ENCODE measurements around the gene HELQ. TPM values are rescaled to one million over a fixed set of nuclear protein-coding genes. Genes with fewer than 3 reads are reported as not detected.
A peak's percentile ranks its signal among the peaks of the same experiment; 100 is the strongest.

HELQ gene
- total RNA-seq, 2 experiments from 2014 or later, result 14.0 to 16.2 TPM

DNA sequence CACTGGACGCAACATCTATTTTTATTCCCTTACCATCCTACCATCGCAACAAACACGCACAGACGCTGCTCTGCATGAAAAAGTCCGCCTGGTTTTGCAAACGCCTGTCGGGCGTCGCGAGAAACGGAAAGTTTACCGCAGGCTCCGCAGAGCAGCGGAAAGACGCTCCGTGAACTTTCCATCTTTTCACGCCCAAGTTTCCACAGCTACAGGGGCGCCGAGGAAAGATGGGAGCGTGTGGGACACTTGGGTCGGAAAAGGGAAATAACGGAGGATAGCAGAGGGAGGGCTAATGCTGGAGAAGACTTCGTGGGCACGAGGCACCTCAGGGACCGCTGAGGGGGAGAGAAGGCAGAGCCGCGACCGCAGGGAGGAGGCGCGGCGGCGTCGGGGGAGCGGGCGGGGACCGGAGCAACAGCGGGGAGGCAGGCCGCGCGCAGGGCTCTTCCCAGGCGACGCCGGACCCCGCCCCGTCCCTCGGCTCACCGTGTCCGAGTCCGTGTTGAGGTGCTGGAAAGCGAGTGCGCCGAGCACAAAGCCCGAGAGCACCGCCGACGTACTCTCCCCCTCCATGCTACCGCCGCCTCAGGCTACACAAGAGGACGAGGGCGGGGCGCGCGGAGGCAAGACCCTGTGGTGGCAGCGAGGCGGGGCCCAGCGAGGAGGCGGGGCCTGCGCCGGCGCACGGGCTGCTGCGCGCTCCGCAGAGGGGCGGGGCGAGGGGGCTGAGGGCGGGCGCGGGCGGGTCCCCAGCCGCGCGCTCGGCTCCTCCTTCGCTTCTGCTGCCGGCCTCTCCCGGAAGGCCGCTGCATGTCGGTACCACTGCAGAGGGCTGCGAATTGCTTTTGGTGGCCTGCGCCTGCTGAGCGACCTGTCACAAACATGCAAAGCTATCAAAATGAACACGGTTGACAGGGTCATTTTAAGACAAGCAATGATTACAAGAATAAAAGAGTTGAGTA, 29.2 kb upstream of the HELQ start, which contains the start of gene ABRAXAS1:
Gene ABRAXAS1 (minus strand): TSS at position 601 of the 962 bp plus-strand sequence. CDS start 28 bp downstream, at position 573.
- ChIA-PET CTCF (interaction anchor here (1.1 to 1.6 kb wide), 2 partner anchors 16 to 59 kb away, joined by 4 read pairs; no protein-coding TSS in a partner anchor), POLR2A (interaction anchor here (0.6 kb wide), 1 partner anchor 170 kb away, joined by 3 read pairs; no protein-coding TSS in a partner anchor)
- Mint-ChIP-seq H3K36me3 (ENCODE audit: low read depth) (peaks cover 4% of the 10 kb centered on the region), H3K4me3 (peak within 1 kb of the TSS; percentile 97), H3K4me1 (peaks cover 29% of the 10 kb centered on the region), H3K27me3 (no peaks in the 10 kb centered on the region), H3K27ac (peak within 1 kb of the TSS; percentile 95), H3K9me3 (no peaks in the 10 kb centered on the region)
- peak; percentile 95 for DNase-seq

DNA sequence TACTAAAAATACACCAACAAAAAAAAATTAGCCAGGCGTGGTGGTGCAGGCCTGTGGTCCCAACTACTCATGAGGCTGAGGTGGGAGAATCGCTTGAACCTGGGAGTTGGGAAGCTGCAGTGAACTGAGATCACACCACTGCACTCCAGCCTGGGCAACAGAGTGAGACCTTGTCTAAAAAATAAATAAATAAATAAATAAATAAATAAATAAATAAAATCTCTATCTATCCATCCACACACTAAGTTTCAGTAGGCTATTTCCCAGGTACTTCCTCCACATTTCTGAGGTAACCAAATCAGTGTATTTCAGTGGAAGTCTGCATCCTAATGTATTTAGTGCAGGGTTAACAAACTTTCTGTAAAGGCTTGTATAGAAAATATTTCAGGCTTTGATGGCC, 18.3 kb upstream of the HELQ start:
- POLR2A ChIA-PET, result no interaction called here
- Mint-ChIP-seq H3K9me3 (no peaks in the 10 kb centered on the region), H3K4me1 (peaks cover 4% of the 10 kb centered on the region), H3K36me3 (ENCODE audit: low read depth) (peaks cover 15% of the 10 kb centered on the region), H3K4me3 (no peak overlapping the region), H3K27me3 (no peaks in the 10 kb centered on the region), H3K27ac (no peak overlapping the region)
- CTCF ChIA-PET, result interaction anchor here (0.7 kb wide), 1 partner anchor 319 kb away, joined by 3 read pairs; no protein-coding TSS in a partner anchor
- DNase-seq, result no peak

DNA sequence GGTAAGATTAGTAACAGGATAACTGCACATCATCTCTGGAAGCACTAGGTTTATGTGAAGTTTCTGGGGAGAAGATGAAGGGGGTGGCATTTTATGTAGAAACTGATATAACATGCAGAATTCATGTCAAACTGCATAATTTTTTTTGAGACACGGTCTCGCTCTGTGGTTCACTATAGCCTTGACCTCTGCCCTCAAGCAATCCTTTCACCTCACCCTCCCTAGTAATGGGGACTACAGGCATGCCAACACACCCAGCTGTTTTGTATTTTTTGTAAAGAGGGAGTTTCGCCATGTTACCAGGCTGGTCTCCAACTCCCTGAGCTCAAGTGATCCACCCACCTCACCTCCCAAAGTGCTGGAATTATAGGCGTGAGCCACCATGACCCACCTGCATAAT, 17.8 kb upstream of the HELQ start:
- DNase-seq, result no peak
- Mint-ChIP-seq H3K27ac (no peak overlapping the region), H3K27me3 (no peaks in the 10 kb centered on the region), H3K36me3 (ENCODE audit: low read depth) (peaks cover 16% of the 10 kb centered on the region), H3K4me3 (no peak overlapping the region), H3K9me3 (no peaks in the 10 kb centered on the region), H3K4me1 (peaks cover 4% of the 10 kb centered on the region)
- ChIA-PET POLR2A (no interaction called here), CTCF (no interaction called here)

DNA sequence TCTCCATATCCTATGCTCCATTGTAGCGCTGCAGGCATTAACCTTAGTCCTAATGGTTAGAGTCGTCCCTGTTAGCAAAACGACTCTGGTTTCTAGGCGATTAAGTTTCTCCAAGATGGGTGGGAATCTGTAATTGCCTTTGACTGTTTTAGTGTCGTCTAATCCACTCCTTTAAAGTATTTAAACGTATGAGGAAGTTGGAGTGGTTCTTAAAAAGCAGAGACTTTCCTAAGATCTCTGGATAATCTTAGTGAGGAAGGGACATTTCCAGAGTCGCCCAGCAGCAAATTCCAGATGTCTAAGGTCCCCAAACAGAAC, 520 bp upstream of the HELQ start:
- no peak for DNase-seq
- Mint-ChIP-seq H3K9me3 (no peaks in the 10 kb centered on the region), H3K4me3 (peak overlapping the region; percentile 100), H3K36me3 (ENCODE audit: low read depth) (peaks cover 51% of the 10 kb centered on the region), H3K27me3 (no peaks in the 10 kb centered on the region), H3K4me1 (peaks cover 44% of the 10 kb centered on the region), H3K27ac (peak overlapping the region; percentile 100)
- POLR2A ChIA-PET, result no interaction called here
- CTCF ChIA-PET, result no interaction called here

DNA sequence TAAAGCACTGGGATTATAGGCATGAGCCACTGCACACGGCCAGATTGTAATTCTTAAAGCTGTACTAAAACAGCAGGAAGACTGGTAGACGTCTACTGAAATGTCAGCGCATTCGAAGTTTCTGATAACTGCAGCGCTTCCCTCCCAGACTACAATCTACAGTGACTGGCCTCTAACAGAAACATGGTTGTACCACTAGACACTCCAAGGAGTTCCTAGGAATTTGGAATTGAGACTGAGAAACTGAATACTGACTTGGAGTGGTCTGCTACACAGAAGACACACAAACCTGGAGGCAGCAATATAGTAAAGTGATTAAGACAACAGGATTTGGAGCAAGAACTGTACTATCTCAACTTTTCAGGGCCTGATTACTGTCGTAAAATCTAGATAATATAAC, 937 bp downstream of the HELQ start:
- ChIA-PET POLR2A (no interaction called here), CTCF (interaction anchor here (0.8 to 1.5 kb wide), 5 partner anchors 9 to 185 kb away, joined by 3 read pairs; no protein-coding TSS in a partner anchor)
- Mint-ChIP-seq H3K4me1 (peaks cover 42% of the 10 kb centered on the region), H3K36me3 (ENCODE audit: low read depth) (peaks cover 53% of the 10 kb centered on the region), H3K9me3 (no peaks in the 10 kb centered on the region), H3K4me3 (peak overlapping the region; percentile 100), H3K27me3 (no peaks in the 10 kb centered on the region), H3K27ac (peak overlapping the region; percentile 100)
- no peak for DNase-seq

DNA sequence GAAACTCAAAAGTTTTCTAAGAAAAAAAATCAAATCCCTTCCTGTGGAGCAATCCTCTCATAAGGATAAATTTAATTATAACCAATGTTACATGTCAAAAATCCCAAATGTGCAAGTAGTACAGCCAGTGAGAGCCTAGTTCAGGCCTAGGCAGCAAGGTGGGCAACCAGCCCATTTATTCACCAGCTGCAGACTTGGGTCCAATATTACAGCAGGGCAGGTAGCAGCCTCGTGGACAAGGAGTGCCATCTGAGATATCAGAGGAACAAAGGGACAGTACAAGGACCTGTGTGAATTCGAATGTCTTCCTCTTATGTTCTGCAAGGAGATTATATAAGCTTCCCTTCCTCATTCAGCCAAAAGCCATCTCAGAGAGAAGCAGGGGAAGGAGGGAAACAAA, 6.6 kb downstream of the HELQ start:
- DNase-seq, result no peak
- H3K27me3 Mint-ChIP-seq, result no peaks in the 10 kb centered on the region
- H3K4me1 Mint-ChIP-seq, result peaks cover 13% of the 10 kb centered on the region
- no peaks in the 10 kb centered on the region for H3K9me3 Mint-ChIP-seq
- H3K36me3 Mint-ChIP-seq (ENCODE audit: low read depth), result peaks cover 38% of the 10 kb centered on the region
- POLR2A ChIA-PET, result no interaction called here
- H3K4me3 Mint-ChIP-seq, result no peak overlapping the region
- H3K27ac Mint-ChIP-seq, result no peak overlapping the region
- CTCF ChIA-PET, result no interaction called here

DNA sequence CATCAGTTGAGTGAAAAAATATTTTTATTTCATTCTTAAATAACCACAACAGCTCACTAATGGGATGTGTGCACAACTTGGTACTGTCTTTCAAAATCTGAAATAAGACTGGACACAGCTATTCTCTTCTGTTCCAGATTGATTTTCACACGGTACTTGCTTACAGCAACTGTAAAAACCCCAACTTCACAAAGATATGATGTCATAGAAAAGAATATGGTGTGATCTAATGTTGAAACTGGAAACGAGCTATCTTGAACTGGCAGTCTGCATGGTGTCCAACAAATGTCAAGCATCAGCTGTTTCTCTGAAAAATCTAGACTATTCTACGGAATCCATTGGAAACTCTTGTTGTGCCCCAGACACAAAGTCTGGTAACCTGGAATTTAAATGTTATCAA, 14.7 kb downstream of the HELQ start:
- H3K9me3 Mint-ChIP-seq, result no peaks in the 10 kb centered on the region

DNA sequence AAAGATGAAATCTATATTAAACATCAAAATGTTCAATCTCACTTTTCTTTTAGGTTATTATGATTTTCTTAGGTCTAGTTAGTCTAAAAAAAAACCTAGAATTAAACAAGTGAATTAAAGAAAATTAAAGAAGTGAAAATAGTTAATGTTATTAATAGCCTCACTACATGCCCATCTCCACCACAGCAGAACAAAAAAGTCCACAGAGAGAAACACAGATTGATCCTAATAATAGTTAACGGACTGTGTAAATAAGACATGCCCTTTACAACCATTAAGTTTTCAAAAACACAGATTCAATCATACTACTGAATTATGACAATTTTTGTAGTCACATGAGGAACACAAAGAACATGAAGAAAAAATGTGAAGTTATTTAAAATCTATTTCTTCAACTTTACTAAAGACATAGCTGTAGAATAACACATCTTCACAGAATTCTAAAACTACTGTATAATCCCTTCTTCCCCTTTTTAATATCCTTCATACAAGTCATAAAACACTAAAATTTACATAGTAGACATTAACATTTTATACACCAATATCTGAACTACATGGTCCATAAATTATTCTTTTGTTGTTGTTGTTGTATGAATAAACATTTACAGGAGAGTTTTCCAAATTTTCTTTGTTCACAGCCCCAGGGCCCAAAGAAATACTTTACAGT, 15.3 kb downstream of the HELQ start:
- Mint-ChIP-seq H3K4me1 (no peaks in the 10 kb centered on the region), H3K9me3 (no peaks in the 10 kb centered on the region), H3K27me3 (no peaks in the 10 kb centered on the region), H3K27ac (no peak overlapping the region), H3K4me3 (no peak overlapping the region), H3K36me3 (ENCODE audit: low read depth) (peaks cover 39% of the 10 kb centered on the region)
- POLR2A ChIA-PET, result no interaction called here
- DNase-seq, result no peak
- CTCF ChIA-PET, result no interaction called here

More for the DNA sequence above, 14.7 kb downstream of the HELQ start:
- ChIA-PET CTCF (no interaction called here), POLR2A (no interaction called here)
- no peak overlapping the region for H3K27ac Mint-ChIP-seq
- H3K4me3 Mint-ChIP-seq, result no peak overlapping the region
- no peak for DNase-seq
- H3K27me3 Mint-ChIP-seq, result no peaks in the 10 kb centered on the region
- H3K4me1 Mint-ChIP-seq, result no peaks in the 10 kb centered on the region
- H3K36me3 Mint-ChIP-seq (ENCODE audit: low read depth), result peaks cover 38% of the 10 kb centered on the region

DNA sequence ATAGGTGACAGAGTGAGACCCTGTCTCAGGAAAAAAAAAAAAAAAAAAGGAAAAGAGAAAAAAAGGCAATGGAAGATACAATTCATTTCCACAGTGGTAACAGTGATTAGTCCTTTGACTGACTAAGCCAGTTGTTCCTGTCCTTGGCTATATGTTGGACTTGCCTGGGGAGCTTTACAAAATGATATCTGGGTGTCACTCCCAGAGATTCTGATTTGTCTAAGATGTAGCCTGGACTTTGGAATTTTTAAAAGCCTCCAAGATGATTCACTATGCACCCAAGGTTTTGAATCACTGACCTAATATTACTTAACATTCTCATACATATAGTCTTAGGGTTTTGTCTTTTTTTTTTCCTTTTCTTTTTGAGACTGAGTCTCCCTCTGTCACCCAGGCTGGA, 16.9 kb downstream of the HELQ start:
- POLR2A ChIA-PET, result no interaction called here
- no peaks in the 10 kb centered on the region for H3K9me3 Mint-ChIP-seq

DNA sequence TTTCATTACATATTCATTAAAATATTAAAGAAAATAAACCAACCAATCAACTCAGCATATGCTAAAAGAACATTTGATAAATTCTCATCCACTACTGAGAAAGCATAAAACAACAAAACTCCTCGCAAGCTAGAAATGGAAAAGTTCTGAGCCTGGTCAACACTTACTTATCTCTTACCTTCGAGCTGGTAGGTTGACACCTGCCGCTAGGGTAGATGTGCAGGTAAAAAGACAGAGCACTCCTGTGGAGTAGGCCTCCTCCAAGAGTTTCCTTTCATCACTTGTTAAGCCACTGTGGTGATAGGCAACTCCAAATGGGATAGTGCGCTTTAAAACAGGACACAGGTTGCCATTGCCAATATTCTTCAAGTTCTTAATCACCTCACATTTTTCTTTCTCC, 18.9 kb downstream of the HELQ start:
- ChIA-PET POLR2A (no interaction called here), CTCF (interaction anchor here (1.2 kb wide), 1 partner anchor 27 kb away, joined by 4 read pairs; no protein-coding TSS in a partner anchor)
- H3K4me1 Mint-ChIP-seq, result no peaks in the 10 kb centered on the region
- no peak for DNase-seq
- no peaks in the 10 kb centered on the region for H3K27me3 Mint-ChIP-seq
- no peak overlapping the region for H3K27ac Mint-ChIP-seq
- H3K36me3 Mint-ChIP-seq (ENCODE audit: low read depth), result peaks cover 28% of the 10 kb centered on the region
- no peaks in the 10 kb centered on the region for H3K9me3 Mint-ChIP-seq
- H3K4me3 Mint-ChIP-seq, result no peak overlapping the region

More for the DNA sequence above, 16.9 kb downstream of the HELQ start:
- DNase-seq, result no peak
- no peak overlapping the region for H3K27ac Mint-ChIP-seq
- H3K27me3 Mint-ChIP-seq, result no peaks in the 10 kb centered on the region
- peaks cover 34% of the 10 kb centered on the region for H3K36me3 Mint-ChIP-seq (ENCODE audit: low read depth)
- H3K4me3 Mint-ChIP-seq, result no peak overlapping the region
- CTCF ChIA-PET, result interaction anchor here (0.5 to 0.9 kb wide), 3 partner anchors 17 to 1663 kb away, joined by 3 to 6 read pairs (median 4); partner anchors contain the start of gene HELQ
- H3K4me1 Mint-ChIP-seq, result no peaks in the 10 kb centered on the region

DNA sequence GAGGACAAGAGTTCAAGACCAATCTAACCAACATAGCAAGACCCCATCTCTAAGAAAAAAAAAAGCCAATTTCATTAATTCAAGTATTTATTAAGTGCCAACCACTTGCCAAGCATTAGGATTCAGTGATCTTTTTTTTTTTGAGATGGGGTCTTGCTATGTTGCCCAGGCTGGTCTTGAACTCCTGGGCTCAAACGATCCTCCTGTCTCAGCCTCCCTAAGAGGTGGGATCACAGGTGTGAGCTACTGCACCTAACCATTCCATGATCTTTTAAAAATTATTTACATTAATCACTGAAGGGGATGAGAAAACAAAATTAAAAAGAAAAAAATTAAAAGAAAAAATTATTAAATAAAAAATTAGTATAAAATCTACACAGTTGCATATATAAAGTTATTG, 24.4 kb downstream of the HELQ start:
- Mint-ChIP-seq H3K27me3 (no peaks in the 10 kb centered on the region), H3K36me3 (ENCODE audit: low read depth) (peaks cover 25% of the 10 kb centered on the region), H3K4me3 (no peak overlapping the region), H3K27ac (no peak overlapping the region), H3K4me1 (peaks cover 2% of the 10 kb centered on the region), H3K9me3 (no peaks in the 10 kb centered on the region)
- POLR2A ChIA-PET, result no interaction called here
- CTCF ChIA-PET, result no interaction called here
- no peak for DNase-seq

DNA sequence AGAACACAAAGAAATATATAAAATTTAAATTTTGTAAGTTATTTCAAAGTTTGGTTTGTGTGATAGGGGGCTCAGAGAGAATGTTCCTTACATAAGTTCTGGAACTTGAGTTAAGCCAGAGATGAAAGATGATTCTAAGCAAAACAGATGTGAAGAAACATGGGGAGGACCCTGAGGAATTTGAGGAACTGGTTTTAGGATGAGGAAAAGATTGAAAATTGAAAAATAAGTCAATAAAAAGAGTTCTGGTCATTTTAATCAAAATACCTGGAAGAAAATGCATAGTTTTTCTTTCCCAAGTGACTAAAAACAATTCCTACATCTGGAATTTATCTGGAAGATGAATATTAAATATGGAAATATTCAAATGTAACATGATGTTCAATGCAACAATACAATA, 37.4 kb downstream of the HELQ start:
- POLR2A ChIA-PET, result no interaction called here
- no peaks in the 10 kb centered on the region for H3K9me3 Mint-ChIP-seq
- DNase-seq, result no peak
- no peak overlapping the region for H3K4me3 Mint-ChIP-seq
- peaks cover 4% of the 10 kb centered on the region for H3K4me1 Mint-ChIP-seq
- H3K36me3 Mint-ChIP-seq (ENCODE audit: low read depth), result peaks cover 35% of the 10 kb centered on the region
- no peaks in the 10 kb centered on the region for H3K27me3 Mint-ChIP-seq
- CTCF ChIA-PET, result interaction anchor here (0.6 to 1.7 kb wide), 3 partner anchors 48 to 591 kb away, joined by 3 to 5 read pairs (median 3); no protein-coding TSS in a partner anchor
- no peak overlapping the region for H3K27ac Mint-ChIP-seq

DNA sequence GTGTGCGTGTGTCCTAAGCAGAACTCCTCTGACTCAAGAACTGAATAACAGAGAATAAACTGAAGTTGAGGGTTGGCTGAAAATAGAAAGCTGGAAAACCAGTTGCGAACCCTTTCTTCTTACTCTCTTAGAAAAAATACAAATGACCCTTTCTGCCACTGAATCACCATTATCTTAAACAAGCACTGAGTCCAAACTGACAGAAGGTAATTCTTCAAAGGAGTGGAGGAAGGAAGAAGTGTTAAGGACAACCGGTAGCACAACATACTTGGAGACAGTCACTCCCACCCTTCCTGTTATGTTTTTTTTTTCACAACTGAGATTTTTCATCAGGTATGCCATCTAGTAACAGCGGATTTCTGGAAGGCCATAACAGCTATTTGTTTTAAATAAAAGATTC, 38.1 kb downstream of the HELQ start:
- Mint-ChIP-seq H3K27ac (no peak overlapping the region), H3K4me1 (peaks cover 4% of the 10 kb centered on the region), H3K9me3 (no peaks in the 10 kb centered on the region), H3K36me3 (ENCODE audit: low read depth) (peaks cover 39% of the 10 kb centered on the region), H3K4me3 (no peak overlapping the region), H3K27me3 (no peaks in the 10 kb centered on the region)
- ChIA-PET CTCF (interaction anchor here (0.6 to 0.9 kb wide), 2 partner anchors 156 to 590 kb away, joined by 3 to 5 read pairs; no protein-coding TSS in a partner anchor), POLR2A (no interaction called here)
- no peak for DNase-seq

All from activated CD4-positive, alpha-beta T cell treated with anti-CD3 and anti-CD28 coated beads, Interleukin-2, amount 10 ng/mL, durations not matched to agents 7 days and 5 days (primary cell).